SKM-1 (cell line): ENCODE measurements around the gene TAX1BP1.
A peak's percentile ranks its signal among the peaks of the same experiment; 100 is the strongest.

ENCODE experiments used
- DNase-seq: peaks from one replicate; lab custom pipeline; 2025; ENCODE audit not compliant: unreplicated experiment; lab: John Stamatoyannopoulos, UW

TAX1BP1 gene

GRCh38 chr7:27737616-27738015 is 2.3 kb upstream of the TAX1BP1 start:
- DNase-seq = no peak

- no peak for DNase-seq
Observed at GRCh38 chr7:27739301-27739908, 557 bp upstream of the TAX1BP1 start.

- peak; percentile 25 for DNase-seq
Observed at GRCh38 chr7:27740449-27741086, 606 bp downstream of the TAX1BP1 start.

DNA sequence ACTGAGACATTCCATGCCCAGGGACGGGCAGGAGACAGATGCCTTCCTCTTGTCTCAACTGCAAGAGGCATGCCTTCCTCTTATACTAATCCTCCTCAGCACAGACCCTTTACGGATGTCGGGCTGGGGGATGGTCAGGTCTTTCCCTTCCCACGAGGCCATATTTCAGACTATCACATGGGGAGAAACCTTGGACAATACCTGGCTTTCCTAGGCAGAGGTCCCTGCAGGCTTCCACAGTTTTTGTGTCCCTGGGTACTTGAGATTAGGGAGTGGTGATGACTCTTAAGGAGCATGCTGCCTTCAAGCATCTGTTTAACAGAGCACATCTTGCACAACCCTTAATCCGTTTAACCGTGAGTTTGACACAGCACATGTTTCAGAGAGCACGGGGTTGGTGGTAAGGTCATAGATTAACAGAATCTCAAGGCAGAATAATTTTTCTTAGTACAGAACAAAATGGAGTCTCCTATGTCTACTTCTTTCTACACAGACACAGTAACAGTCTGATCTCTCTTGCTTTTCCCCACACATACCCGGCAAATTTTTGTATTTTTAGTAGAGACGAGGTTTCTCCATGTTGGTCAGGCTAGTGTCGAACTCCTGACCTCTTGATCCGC is 2.2 kb downstream of the TAX1BP1 start:
- peak; percentile 12 for DNase-seq

- DNase-seq = peak; percentile 20
Observed at GRCh38 chr7:27745064-27745583, 5.2 kb downstream of the TAX1BP1 start.

GRCh38 chr7:27746486-27746885 is 6.5 kb downstream of the TAX1BP1 start:
- DNase-seq = no peak

DNA sequence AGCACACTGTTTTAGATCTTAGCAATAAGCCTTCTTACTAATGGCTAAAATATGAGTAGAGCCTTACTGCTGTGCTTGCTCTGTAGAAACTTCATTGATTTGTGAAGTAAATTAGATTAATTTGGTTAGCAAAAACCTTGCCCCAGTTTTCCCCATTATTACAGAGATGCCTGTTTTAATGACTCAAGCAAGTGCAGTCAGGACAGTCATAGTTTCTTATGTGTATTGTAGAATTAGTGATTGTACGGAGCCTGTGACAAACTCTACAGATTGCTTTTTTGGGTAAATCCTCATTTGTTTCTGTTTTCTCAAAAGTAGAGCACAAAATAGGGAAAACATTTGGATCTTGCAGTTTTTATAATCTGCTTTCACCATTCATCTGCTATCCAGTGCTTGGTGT is 7.0 kb downstream of the TAX1BP1 start:
- DNase-seq = no peak

GRCh38 chr7:27747589-27748368 is 7.8 kb downstream of the TAX1BP1 start:
- DNase-seq = no peak

- DNase-seq = no peak
Observed at GRCh38 chr7:27750316-27750715, 10.4 kb downstream of the TAX1BP1 start.

DNA sequence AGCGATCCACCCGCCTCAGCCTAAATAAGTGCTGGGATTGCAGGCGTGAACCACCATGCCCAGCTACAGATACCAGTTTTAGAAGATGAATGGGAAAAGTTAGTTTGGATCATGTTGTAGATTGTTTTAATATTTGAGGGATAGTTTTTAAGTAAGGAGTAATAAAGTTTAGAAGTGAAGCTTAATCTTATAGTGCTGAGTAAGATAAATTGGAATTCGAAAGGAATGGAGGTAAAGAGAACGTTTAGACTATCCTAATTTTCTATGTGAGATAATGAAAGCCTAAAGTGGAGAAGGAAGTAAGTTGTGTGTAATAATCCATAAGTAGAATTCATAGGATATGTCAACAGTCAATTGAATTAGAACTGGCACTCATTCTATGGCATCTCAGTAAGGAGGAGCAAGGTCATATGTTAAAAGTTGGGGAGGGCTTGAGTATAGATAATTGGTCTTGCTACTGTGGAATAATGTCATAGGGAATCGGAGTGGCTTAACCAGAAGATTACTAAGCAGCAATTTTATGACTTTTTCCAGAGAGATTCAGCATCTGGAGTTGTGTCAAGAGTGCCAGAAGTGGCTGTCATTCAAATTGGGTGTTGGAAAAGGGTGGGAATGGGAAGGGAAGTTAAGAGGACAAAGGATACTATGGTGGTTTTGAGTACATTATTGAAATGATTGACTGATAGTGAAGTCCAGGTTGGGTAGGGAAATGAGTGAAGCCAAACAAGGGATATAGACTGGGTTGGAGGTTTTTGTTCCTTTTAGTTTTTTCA is 12.1 kb downstream of the TAX1BP1 start:
- no peak for DNase-seq

GRCh38 chr7:27753863-27754262 is 13.9 kb downstream of the TAX1BP1 start:
- DNase-seq = no peak

GRCh38 chr7:27756298-27756697 is 16.3 kb downstream of the TAX1BP1 start:
- no peak for DNase-seq

DNA sequence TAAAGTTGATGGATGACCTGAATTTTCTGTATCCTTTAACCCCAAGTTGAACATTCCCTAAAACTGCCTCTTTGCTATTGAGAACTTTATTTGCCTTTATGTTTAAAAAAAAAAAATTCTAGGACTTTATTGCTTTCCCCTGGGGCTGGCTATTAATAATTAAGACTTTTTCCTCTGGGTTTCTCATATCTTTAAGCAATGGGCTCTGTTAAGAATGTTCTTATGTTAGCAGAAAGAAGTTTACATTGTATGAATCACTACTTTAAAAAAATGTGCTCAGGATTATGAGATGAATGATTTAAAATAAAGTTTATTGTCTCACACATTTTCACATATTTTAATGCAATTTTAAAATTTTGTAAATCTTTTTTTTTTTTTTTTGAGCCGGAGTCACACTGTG is 19.5 kb downstream of the TAX1BP1 start:
- DNase-seq = no peak

DNA sequence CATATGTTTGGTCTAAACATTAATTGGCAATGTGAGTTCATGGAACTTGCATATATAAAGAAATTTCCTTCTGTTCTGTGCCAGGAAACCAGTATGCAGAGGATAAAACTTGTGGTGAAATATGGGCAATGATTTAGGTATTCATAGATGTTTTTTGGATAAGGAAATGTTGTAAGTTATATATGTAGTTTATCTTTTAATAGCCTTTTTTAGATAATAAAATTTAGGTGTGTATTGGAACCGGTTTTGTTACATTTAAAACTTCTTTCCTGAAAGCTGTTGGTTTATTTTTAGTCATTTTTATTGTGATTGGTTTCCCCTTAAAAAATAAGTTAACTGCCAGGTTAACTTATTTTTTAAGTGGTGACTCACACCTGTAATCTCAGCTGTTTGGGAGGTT is 22.1 kb downstream of the TAX1BP1 start:
- DNase-seq = no peak

GRCh38 chr7:27763983-27764508 is 24.1 kb downstream of the TAX1BP1 start:
- DNase-seq = no peak

DNA sequence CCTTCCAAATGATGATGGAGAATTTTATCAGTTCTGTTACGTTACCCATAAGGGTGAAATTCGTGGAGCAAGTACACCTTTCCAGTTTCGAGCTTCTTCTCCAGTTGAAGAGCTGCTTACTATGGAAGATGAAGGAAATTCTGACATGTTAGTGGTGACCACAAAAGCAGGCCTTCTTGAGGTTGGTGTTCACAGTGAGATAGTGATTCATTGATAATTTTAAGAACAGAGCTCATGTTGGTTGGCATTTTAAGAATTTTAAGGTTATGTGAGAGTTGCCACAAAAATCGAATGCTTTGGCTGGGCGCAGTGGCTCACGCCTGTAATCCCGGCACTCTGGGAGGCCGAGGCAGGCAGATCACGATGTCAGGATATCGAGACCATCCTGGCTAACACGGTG is 25.9 kb downstream of the TAX1BP1 start:
- DNase-seq = no peak

DNA sequence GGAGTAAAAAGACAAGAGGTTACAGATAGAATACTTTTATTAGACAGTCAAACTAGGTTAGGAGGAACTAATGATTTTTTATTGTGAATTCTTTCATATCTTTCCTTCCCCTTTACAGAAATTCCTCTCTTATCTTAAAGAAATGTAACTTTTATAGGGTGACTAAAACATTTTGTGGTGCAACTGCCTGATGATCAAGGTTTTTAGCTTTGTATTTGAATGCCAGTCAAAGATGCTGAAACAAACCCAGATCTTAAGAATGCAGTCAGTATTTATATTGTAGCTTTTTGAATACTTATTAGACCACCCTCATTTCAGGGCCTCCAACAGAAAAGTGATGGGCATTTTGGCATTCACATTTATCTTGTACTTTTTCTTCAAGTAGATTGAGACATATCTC is 27.4 kb downstream of the TAX1BP1 start:
- no peak for DNase-seq

DNA sequence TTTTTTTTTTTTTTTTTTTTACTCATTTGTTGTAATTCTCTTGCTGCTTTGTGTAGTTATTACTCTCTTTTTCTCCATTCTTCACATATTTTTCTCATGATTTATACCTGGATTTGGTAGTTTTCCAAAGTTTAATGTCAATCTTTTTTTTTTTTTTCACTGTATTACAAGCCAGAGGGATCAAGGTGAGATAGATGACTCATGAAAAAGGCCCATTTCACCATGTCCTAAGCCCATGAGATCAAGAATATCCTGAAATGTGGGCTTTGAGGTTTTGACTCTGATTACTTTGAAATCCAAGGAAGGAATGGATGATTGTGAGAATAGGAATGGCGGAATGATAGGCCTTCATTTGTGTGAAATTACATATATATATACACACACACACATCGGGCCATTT is 31.1 kb downstream of the TAX1BP1 start:
- DNase-seq = no peak

- no peak for DNase-seq
Observed at GRCh38 chr7:27774717-27775328, 34.9 kb downstream of the TAX1BP1 start.

- DNase-seq = no peak
Observed at GRCh38 chr7:27775782-27776181, 35.8 kb downstream of the TAX1BP1 start.
